Pancreas (tissue), 10 donors: ENCODE measurements around the gene ARCN1. TPM values are rescaled to one million over a fixed set of nuclear protein-coding genes. Genes with fewer than 3 reads are reported as not detected.
A peak's percentile ranks its signal among the peaks of the same experiment; 100 is the strongest.

Source experiments
- ATAC-seq, 4 donors: fragments of 200-7000 bp; cut with Tn5 transposase; one replicate each; pipeline versions ENCODE4 v1.8.0 to v1.9.1; 2020; ENCODE audit warnings: mild to moderate bottlenecking in 4 of 4, moderate library complexity in 4 of 4
- DNase-seq, 6 donors: peaks; one replicate each; pipeline ENCODE4 v3.0.0-alpha.2; 2020
- FAIRE-seq: peaks from 2 replicates; lab custom pipeline; 2012; peaks lifted over from hg19 to GRCh38; lab: Jason Lieb, UNC
- H3K27ac ChIP-seq, 4 donors: fragments of 200-600 bp; sonication (generic); 1 replicate in 3 of 4; 2 replicates in 1 of 4; pipeline versions ENCODE4 v1.5.0 to v1.8.0; 2020
- H3K27me3 ChIP-seq, 4 donors: fragments of 200-600 bp; one replicate each; pipeline ENCODE4 v1.8.0; 2021
- H3K36me3 ChIP-seq, 3 donors: fragments of 200-600 bp; sonication (generic) in 1 of 3; one replicate each; pipeline versions ENCODE4 v1.5.0 to v1.8.0; 2020 to 2021
- H3K4me1 ChIP-seq, 3 donors: fragments of 200-600 bp; one replicate each; pipeline ENCODE4 v1.8.0; 2021
- H3K4me3 ChIP-seq, 4 donors: fragments of 200-600 bp; sonication (generic) in 2 of 4; one replicate each; pipeline versions ENCODE4 v1.5.0 to v1.8.0; 2020 to 2021
- H3K9me3 ChIP-seq, 4 donors: fragments of 200-600 bp; one replicate each; pipeline ENCODE4 v1.8.0; 2021
- WGBS, 2 donors: extraction: QIAGEN DNeasy Blood & Tissue Kit; methylation state at CpG; one replicate each; pipeline ENCODE4 v1.1.7; 2013; 5-methylcytosine and 5-hydroxymethylcytosine counted together
- intact Hi-C, 3 donors: fragments of 100-400 bp; cut with DNase I; formaldehyde crosslinking; loops; one replicate each; pipeline versions ENCODE4 v1.11.1 to v1.14.2; 2022
- polyA plus RNA-seq, 2 donors: library from polyadenylated mRNA; stranded (reverse); fragments of 200-250 nt; gene quantifications; one replicate each; pipeline ENCODE4 v1.2.3, GENCODE V29; 2013
- total RNA-seq, 6 donors: library from RNA; stranded (reverse); fragmentation: NEBNext Ultra II Directional in 4 of 6; extraction: Animal tissue kit (Norgen Biotek cat#: 25700) in 4 of 6; gene quantifications; one replicate each; pipeline versions ENCODE4 v1.2.1 to v1.2.4, GENCODE V29; 2021 to 2023
- TF ChIP-seq, protein P1 (sequence below), 4 donors: fragments of 200-600 bp; sonication (generic) in 3 of 4; IDR thresholded peaks; one replicate each; pipeline versions ENCODE4 v1.5.0 to v1.8.0; 2021; ENCODE audit warnings: antibody characterized with exemption in 4 of 4
- donor health status: healthy with polysubstance abuse.
- donor health status: DM: no; HTN: no; CAD: no; lungs with moderate emphysema.
- donor health status: DM: no; HTN: no; CAD: no.
- donor health status: control.
- donor health status: control.
- donor health status: Bipolar disorder and iron deficiency.
- donor health status: DM: yes; HTN: yes; CAD: no.
- donor health status: DM: no; HTN: no; CAD: no.
- donor health status: DM: no; HTN: no; CAD: no.
- donor health status: DM: yes; HTN: yes; CAD: no.

Gene ARCN1
- total and polyA plus RNA-seq, 8 donors, result 39.8 to 105 (median 86.3) TPM

DNA sequence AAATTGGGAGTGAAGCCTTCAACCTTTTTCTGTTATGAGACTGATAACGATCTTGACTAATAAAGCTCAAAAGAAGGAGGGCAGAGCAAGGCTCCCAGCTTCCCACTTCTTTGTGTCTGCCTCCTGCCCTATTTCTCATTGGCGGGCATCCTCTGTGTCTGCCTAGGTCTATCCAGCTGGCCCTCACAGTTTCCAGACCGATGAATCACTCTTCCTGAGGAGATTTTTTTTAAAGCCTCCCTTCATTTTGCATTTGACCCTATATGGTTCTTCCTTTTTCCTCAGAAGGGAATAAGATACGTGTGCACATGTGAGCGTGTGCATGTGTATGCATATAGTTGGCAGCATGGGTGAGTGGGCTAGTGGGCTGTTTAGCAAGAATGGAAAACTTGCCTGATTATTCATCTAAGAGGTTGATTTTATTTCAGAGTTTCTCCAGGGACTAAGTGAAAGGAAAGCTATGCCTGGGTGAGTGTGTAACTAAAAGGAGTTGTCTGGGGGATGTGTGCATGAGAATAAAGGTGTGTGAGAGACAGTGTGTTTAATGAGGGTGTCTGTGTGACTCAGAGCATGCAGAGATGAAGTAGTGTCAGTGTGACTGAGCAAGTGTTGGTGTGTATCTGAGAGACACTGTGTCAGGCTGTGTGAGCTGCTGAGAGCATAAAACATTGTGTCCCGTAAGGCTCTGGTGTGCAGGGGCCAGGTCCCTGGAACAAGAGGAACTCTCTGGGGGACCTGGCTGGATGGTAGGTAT is 47.4 kb downstream of the ARCN1 start:
- FAIRE-seq, result no peak
- Histone ChIP-seq H3K27me3 (no peaks in the 10 kb centered on the region), H3K4me3 (no peak overlapping the region), H3K9me3 (no peaks in the 10 kb centered on the region), H3K4me1 (peaks cover 6 to 7% (median 6%) of the 10 kb centered on the region in 3 donors), H3K36me3 (peaks cover 0 to 10% (median 0%) of the 10 kb centered on the region in 3 donors), H3K27ac (peak overlapping the region in 1 of 4 donors; percentile 0)
- intact Hi-C loops, result no loop called here
- 80% methylated on average over 6 of the region's 6 CpGs for WGBS, 2 donors
- DNase-seq, result peak in 3 of 6 donors; percentile 5 to 26 (median 7)
- TF ChIP-seq, protein P1, sequence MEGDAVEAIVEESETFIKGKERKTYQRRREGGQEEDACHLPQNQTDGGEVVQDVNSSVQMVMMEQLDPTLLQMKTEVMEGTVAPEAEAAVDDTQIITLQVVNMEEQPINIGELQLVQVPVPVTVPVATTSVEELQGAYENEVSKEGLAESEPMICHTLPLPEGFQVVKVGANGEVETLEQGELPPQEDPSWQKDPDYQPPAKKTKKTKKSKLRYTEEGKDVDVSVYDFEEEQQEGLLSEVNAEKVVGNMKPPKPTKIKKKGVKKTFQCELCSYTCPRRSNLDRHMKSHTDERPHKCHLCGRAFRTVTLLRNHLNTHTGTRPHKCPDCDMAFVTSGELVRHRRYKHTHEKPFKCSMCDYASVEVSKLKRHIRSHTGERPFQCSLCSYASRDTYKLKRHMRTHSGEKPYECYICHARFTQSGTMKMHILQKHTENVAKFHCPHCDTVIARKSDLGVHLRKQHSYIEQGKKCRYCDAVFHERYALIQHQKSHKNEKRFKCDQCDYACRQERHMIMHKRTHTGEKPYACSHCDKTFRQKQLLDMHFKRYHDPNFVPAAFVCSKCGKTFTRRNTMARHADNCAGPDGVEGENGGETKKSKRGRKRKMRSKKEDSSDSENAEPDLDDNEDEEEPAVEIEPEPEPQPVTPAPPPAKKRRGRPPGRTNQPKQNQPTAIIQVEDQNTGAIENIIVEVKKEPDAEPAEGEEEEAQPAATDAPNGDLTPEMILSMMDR (IDR thresholded peaks at IDR 0.05), result no peak
- peak in 1 of 4 donors; percentile 8 for ATAC-seq

DNA sequence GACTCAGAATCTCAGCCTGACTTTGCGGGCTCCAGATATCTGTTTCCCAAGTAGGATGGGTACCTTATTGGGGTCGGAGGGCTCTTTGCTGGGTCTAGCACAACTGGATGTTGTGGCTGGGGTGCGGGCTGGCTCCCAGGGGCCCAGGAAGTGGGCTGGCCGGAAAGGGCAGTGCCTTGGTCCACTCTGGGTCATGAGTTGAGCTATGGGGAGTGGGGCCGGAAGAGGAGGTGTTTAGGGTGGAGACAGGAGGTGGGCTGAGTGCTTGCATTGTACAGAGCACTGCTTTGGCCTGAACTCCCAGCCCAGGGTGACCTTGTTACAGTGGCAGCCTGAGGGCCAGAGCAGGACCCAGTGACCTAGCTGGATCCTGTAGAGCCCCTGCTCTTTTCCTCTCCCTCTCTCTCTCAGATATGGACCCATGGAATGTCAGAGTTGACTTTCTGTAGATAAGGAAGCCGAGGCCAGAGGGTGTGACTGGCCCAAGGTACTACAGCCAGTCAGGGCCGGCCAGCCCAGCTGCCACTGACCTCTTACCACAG is 48.4 kb downstream of the ARCN1 start:
- FAIRE-seq (no peak), DNase-seq (peak in 4 of 6 donors; percentile 17 to 43 (median 19)), ATAC-seq (peak in 2 of 4 donors; percentile 4 to 20)
- peak overlapping the region in 2 of 4 donors; percentile 41 to 44 for H3K27ac ChIP-seq
- WGBS, 2 donors, result 57 to 64% methylated on average over 7 of the region's 7 CpGs
- peaks cover 6 to 7% (median 6%) of the 10 kb centered on the region in 3 donors for H3K4me1 ChIP-seq
- TF ChIP-seq, protein P1 (IDR thresholded peaks at IDR 0.05), result no peak
- H3K27me3 ChIP-seq, result no peaks in the 10 kb centered on the region
- peak overlapping the region in 1 of 4 donors; percentile 46 for H3K4me3 ChIP-seq
- H3K36me3 ChIP-seq, result peaks cover 0 to 16% (median 0%) of the 10 kb centered on the region in 3 donors
- H3K9me3 ChIP-seq, result no peaks in the 10 kb centered on the region
- intact Hi-C loops, result no loop called here

DNA sequence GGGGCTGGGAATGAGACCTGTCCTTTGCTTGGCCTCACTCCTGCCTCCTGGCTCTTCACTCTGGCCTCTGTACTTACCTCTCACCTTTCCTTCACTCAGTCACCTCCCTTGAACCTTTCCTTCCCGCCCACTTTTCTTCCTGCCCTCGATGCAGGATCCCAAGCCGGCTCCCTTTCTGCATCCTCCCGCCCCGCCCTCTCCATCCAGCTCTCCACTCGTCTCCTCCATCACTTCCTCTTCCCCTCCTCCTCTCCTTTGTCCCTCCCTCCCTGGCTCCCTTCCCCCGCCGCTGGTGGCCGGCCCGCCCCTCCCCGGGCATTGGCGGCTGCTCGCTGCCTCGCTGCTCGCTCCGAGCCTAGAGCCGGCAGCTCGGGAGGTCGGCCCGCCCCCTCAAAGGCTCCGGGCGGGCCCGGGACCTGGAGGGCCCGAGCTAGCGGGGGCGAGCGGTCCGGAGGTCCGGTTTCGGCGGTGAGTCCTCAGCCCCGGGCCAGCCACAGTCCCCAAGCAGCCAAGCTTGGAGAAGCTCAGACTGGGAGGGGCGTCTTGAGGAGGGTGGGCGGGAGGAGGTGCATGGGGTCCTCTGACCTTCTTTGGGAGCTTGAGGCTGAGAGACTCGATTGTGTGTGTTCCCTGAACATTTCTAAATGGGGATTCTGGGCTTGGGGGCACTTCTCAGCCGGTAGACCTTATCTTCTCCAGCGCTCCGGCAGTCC is 49.0 kb downstream of the ARCN1 start:
- H3K9me3 ChIP-seq, result no peaks in the 10 kb centered on the region
- ATAC-seq (peak; percentile 72 to 83 (median 78)), DNase-seq (peak in 5 of 6 donors; percentile 67 to 87 (median 77)), FAIRE-seq (no peak)
- H3K27me3 ChIP-seq, result no peaks in the 10 kb centered on the region
- H3K36me3 ChIP-seq, result peaks cover 0 to 12% (median 0%) of the 10 kb centered on the region in 3 donors
- TF ChIP-seq, protein P1 (IDR thresholded peaks at IDR 0.05), result no peak
- H3K4me1 ChIP-seq, result peaks cover 6 to 7% (median 6%) of the 10 kb centered on the region in 3 donors
- intact Hi-C loops, result no loop called here
- peak overlapping the region in 2 of 4 donors; percentile 41 to 44 for H3K27ac ChIP-seq
- WGBS, 2 donors, result 12 to 13% methylated on average over 38 of the region's 38 CpGs
- peak overlapping the region in 3 of 4 donors; percentile 2 to 46 (median 24) for H3K4me3 ChIP-seq

DNA sequence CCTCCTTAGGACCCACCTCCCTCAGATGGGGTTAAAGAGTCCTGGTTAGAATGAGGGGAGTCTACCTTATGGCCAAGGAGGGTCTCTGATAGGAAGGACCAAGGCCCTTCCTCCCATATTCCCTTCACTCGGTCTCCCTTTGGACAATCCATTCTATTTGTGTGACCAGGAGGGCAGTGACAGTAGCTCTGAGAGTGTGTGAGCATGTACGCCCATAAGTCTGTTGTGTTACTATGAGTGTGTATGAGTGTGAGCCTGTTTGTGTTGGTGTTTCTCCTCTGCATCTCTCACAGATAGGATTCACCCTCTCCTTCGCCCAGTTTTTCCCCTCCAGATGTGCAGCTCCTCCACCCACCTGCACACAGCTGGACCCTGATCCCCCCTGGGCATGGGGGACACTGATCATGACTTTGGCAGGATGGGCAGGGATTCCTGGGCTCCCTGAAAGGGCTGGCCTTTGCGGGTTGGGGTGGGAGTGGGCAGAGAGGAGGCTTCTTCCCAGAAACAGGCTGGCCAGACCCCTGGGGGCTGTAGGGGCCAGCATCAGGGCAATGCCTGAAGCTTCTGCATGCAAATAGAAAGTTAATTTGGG is 49.7 kb downstream of the ARCN1 start:
- no peak for FAIRE-seq
- ATAC-seq, result no peak
- Histone ChIP-seq H3K4me1 (peaks cover 6 to 7% (median 6%) of the 10 kb centered on the region in 3 donors), H3K27me3 (no peaks in the 10 kb centered on the region), H3K27ac (peak overlapping the region in 2 of 4 donors; percentile 41 to 63), H3K9me3 (no peaks in the 10 kb centered on the region), H3K36me3 (peaks cover 0 to 7% (median 0%) of the 10 kb centered on the region in 3 donors), H3K4me3 (peak overlapping the region in 1 of 4 donors; percentile 46)
- intact Hi-C loops, result no loop called here
- TF ChIP-seq, protein P1 (IDR thresholded peaks at IDR 0.05), result no peak
- DNase-seq, result peak in 2 of 6 donors; percentile 18 to 21
- 77 to 82% methylated on average over 4 of the region's 4 CpGs for WGBS, 2 donors
